ENCODE measurements around the gene SELENOS.

SELENOS gene

DNA sequence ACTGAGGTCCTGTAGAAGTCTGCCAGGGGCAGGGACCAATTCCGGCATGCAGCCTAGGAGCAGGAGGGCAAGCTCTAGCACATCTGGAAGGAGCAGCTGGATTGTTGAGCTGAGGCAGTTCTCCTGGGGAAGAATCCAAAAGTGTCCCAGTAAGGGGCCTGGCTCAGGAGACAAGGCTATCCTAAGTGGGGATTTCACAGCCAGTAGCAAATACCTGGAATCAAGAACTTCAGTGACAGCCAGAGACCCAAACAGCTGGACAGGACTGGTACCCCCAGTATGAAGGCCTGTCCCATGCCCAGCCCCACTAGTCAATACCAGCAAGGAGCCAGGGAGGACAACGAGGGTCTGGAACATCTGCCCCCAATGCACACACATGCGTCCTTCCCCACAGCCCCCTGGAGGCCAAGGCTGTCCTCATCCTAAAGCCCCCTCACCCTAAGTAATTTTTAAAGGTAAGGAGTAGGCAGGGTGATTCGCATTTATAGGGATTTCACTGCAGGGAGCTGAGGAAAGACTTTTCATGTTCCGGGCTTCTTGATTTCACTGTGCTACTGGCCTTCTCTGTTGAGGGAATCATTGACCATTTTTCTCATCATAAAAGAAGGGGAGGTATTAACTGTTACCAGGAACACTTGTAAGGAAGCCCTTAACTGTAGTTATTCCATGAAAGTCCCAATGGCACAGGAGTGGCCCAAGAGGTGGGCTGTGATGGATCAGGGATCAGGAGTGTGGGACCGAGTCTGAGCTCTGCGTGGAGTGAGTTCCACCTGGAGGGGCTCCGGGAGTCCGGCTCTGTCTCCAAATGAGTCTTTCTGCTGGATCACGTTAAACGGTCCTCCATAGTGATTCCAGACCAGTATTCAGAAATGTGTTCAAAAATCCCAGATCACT, 22.9 kb downstream of the SELENOS start:
- Histone ChIP-seq H3K18ac (ENCODE audit: low read length) (no peak overlapping the region), H2BK120ac (ENCODE audit: low read depth, low read length) (no peak overlapping the region), H3K23ac (ENCODE audit: low read length) (no peak overlapping the region), H3K36me3 (ENCODE audit: control insufficient read depth, insufficient read depth, low read length) (no peaks in the 10 kb centered on the region), H3K27ac (ENCODE audit: low read depth, low read length) (no peak overlapping the region), H2BK15ac (replicated peaks; ENCODE audit: low read depth) (no peak overlapping the region), H2BK5ac (ENCODE audit: low read length) (no peak overlapping the region), H3K4me3 (ENCODE audit: low read length) (no peak overlapping the region), H3K4me1 (ENCODE audit: control insufficient read depth, low read depth, low read length) (peaks cover 3% of the 10 kb centered on the region), H3K4me2 (ENCODE audit: low read length) (no peak overlapping the region), H3K9ac (ENCODE audit: low read length) (no peak overlapping the region), H3K27me3 (ENCODE audit: insufficient read depth, low read length, poor library complexity) (no peaks in the 10 kb centered on the region), H3K56ac (ENCODE audit: low read length) (no peak overlapping the region), H3K79me2 (ENCODE audit: control insufficient read depth, insufficient read depth, low read length) (peaks cover 14% of the 10 kb centered on the region), H3K4ac (ENCODE audit: low read depth, low read length) (no peak overlapping the region), H4K8ac (ENCODE audit: low read depth, low read length) (no peak overlapping the region), H4K5ac (ENCODE audit: low read length) (no peak overlapping the region), H2AK5ac (ENCODE audit: low read length) (no peak overlapping the region), H3K79me1 (ENCODE audit: low read length) (peaks cover 8% of the 10 kb centered on the region)
- no peak for DNase-seq
- no CpG with 5 or more reads among the region's 11 CpGs for WGBS (ENCODE audit: extremely low coverage, insufficient coverage, low lambda C conversion rate)

DNA sequence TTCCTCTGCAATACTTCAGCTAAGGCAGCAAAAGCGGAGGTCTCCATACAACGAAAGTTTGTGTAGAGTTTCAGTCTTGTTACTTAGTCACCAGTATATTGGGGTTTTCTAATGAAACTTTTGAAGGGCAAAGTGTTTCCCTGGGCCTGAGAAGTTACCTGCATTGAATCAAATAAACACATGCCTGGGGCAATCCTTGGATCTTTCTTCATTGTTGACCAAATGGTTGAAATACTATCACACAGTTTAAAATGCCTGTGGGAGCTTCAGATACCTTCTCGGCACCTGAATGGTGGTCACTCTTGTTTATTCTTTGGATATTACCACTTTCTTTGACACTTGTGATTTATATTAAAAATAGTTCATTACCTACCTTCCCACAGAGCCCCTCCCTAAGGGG, 24.4 kb downstream of the SELENOS start:
- Histone ChIP-seq H3K79me2 (ENCODE audit: control insufficient read depth, insufficient read depth, low read length) (peaks cover 26% of the 10 kb centered on the region), H3K9ac (ENCODE audit: low read length) (peak overlapping the region; percentile 86), H4K5ac (ENCODE audit: low read length) (no peak overlapping the region), H2BK15ac (replicated peaks; ENCODE audit: low read depth) (no peak overlapping the region), H3K27ac (ENCODE audit: low read depth, low read length) (no peak overlapping the region), H3K79me1 (ENCODE audit: low read length) (peaks cover 12% of the 10 kb centered on the region), H3K23ac (ENCODE audit: low read length) (no peak overlapping the region), H2BK5ac (ENCODE audit: low read length) (no peak overlapping the region), H2AK5ac (ENCODE audit: low read length) (no peak overlapping the region), H3K27me3 (ENCODE audit: insufficient read depth, low read length, poor library complexity) (no peaks in the 10 kb centered on the region), H3K4me1 (ENCODE audit: control insufficient read depth, low read depth, low read length) (peaks cover 3% of the 10 kb centered on the region), H3K18ac (ENCODE audit: low read length) (peak overlapping the region; percentile 29), H3K36me3 (ENCODE audit: control insufficient read depth, insufficient read depth, low read length) (no peaks in the 10 kb centered on the region), H3K4me2 (ENCODE audit: low read length) (peak overlapping the region; percentile 73), H3K56ac (ENCODE audit: low read length) (no peak overlapping the region), H3K4me3 (ENCODE audit: low read length) (no peak overlapping the region), H4K8ac (ENCODE audit: low read depth, low read length) (no peak overlapping the region), H3K4ac (ENCODE audit: low read depth, low read length) (no peak overlapping the region), H2BK120ac (ENCODE audit: low read depth, low read length) (no peak overlapping the region)
- DNase-seq = no peak
- no CpG with 5 or more reads among the region's 3 CpGs for WGBS (ENCODE audit: extremely low coverage, insufficient coverage, low lambda C conversion rate)

DNA sequence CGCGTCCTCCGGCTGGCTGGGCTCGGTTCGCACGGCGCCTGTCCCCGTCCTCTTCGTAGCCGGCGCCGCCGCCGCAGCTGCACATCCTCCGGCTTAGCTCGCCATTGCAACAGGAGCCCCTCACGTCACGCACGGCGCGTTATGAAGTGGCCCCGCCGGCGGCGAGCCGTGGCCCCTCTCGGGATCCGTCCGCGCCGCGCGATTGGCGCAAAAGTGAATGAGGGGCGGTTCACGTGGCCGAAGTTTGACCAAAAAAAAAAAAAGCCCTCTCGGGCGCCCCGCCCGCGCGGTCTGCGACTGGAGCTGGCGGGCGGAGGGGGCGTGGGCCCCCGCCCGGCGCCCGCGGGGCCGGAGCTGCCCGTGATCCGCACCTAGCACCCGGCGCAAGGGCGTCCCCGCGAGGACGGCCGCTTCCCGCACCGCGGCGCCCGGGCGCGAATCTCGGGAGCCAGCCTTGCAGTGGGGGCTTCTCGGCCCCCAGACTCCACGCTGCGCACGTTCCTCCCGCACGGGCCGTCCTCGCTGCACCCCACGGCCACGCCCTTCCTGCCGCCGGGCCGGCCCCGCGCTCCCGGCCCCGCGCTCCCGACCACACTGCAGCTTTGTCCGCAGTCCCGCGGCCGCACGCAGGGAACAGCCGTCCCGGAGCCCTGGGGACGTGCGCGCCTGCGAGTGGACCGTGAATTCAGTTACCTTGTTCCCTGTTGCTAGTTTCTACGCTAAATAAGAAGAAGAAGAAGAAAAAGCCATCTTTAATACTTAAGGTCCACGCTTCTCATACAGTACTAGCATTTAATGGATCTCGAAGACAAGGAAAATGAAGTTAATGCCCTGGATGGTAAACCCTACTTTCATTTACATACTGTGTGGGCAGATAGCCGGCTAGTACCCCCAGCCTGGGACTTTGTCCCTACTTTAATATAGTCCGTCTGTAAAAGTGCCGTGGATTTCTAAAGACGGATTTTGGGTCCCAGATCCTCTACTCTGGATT, 25.2 kb downstream of the SELENOS start, which contains the start of gene CHSY1:
Gene CHSY1, minus strand, starts transcription at position 219 of the 991 bp plus-strand sequence. CDS start 592 bp downstream, outside the sequence.
- Histone ChIP-seq H3K18ac (ENCODE audit: low read length) (peak within 1 kb of the TSS; percentile 81), H3K4me3 (ENCODE audit: low read length) (peak within 1 kb of the TSS; percentile 81), H3K79me2 (ENCODE audit: control insufficient read depth, insufficient read depth, low read length) (peaks cover 33% of the 10 kb centered on the region), H3K36me3 (ENCODE audit: control insufficient read depth, insufficient read depth, low read length) (no peaks in the 10 kb centered on the region), H3K27me3 (ENCODE audit: insufficient read depth, low read length, poor library complexity) (no peaks in the 10 kb centered on the region), H2AK5ac (ENCODE audit: low read length) (no peak within 1 kb of the TSS), H3K56ac (ENCODE audit: low read length) (peak within 1 kb of the TSS; percentile 97), H3K23ac (ENCODE audit: low read length) (peak within 1 kb of the TSS; percentile 59), H3K79me1 (ENCODE audit: low read length) (peaks cover 18% of the 10 kb centered on the region), H3K4me1 (ENCODE audit: control insufficient read depth, low read depth, low read length) (peaks cover 3% of the 10 kb centered on the region), H3K4me2 (ENCODE audit: low read length) (peak within 1 kb of the TSS; percentile 94), H3K27ac (ENCODE audit: low read depth, low read length) (peak within 1 kb of the TSS; percentile 31), H2BK120ac (ENCODE audit: low read depth, low read length) (no peak within 1 kb of the TSS), H4K8ac (ENCODE audit: low read depth, low read length) (peak within 1 kb of the TSS; percentile 57), H3K4ac (ENCODE audit: low read depth, low read length) (peak within 1 kb of the TSS; percentile 84), H4K5ac (ENCODE audit: low read length) (no peak within 1 kb of the TSS), H2BK5ac (ENCODE audit: low read length) (no peak within 1 kb of the TSS), H3K9ac (ENCODE audit: low read length) (peak within 1 kb of the TSS; percentile 87), H2BK15ac (replicated peaks; ENCODE audit: low read depth) (no peak within 1 kb of the TSS)
- peak; percentile 86 for DNase-seq
- no CpG with 5 or more reads among the region's 108 CpGs for WGBS (ENCODE audit: extremely low coverage, insufficient coverage, low lambda C conversion rate)

DNA sequence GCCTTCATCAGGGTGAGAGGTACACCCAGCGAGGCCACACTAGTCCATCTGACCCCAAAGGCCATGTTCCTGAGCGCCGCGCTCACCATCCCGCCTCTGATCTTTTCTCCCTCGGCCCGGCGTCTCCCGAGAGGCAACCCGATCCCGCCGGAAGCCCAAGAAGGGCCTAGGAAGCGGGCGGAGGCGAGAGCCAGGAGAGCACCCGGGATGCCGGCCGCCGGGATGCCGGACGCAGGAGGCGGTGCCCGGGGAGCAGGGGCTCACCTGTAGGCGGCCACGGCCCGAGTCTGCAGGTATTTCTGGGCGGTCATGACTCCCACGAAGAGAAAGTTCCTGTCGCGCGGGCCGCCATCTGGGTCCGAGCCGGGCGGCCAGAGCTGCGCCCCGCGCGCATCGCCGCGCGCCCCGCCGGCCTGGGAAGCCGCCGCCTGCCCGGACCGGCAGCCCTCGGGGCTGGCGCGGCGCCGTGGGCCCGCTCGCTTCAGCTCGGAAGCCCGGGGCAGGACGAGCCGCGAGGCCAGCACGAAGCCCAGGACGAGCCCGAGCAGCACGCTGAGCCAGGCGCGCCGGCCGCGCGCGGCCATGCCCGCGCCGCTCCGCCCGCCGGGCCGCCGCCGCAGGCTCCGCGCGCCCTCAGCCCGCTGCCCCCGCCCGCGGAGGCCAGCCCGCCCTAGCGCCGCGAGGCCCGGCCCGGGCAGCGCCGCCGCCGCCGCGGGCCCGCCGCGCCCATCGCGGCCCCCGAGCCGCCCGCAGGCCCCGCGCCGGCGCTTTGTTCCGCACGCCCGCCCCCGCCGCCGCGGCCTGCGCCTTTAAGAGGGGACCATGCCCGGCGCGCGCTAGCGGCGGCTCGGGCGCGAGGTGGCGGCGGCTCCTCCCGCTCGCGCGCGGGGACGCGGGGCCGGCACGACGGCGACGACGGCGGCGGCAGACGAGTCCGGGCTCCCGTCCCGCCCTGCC, 26.1 kb downstream of the SELENOS start:
- Histone ChIP-seq H2BK15ac (replicated peaks; ENCODE audit: low read depth) (no peak overlapping the region), H2BK120ac (ENCODE audit: low read depth, low read length) (no peak overlapping the region), H4K8ac (ENCODE audit: low read depth, low read length) (no peak overlapping the region), H3K4ac (ENCODE audit: low read depth, low read length) (peak overlapping the region; percentile 84), H3K18ac (ENCODE audit: low read length) (peak overlapping the region; percentile 81), H3K79me1 (ENCODE audit: low read length) (peaks cover 18% of the 10 kb centered on the region), H3K4me2 (ENCODE audit: low read length) (peak overlapping the region; percentile 94), H2BK5ac (ENCODE audit: low read length) (no peak overlapping the region), H3K36me3 (ENCODE audit: control insufficient read depth, insufficient read depth, low read length) (no peaks in the 10 kb centered on the region), H3K23ac (ENCODE audit: low read length) (peak overlapping the region; percentile 59), H3K27ac (ENCODE audit: low read depth, low read length) (peak overlapping the region; percentile 3), H3K27me3 (ENCODE audit: insufficient read depth, low read length, poor library complexity) (no peaks in the 10 kb centered on the region), H3K9ac (ENCODE audit: low read length) (peak overlapping the region; percentile 87), H3K4me3 (ENCODE audit: low read length) (peak overlapping the region; percentile 81), H3K4me1 (ENCODE audit: control insufficient read depth, low read depth, low read length) (peaks cover 3% of the 10 kb centered on the region), H3K56ac (ENCODE audit: low read length) (peak overlapping the region; percentile 97), H4K5ac (ENCODE audit: low read length) (no peak overlapping the region), H2AK5ac (ENCODE audit: low read length) (no peak overlapping the region), H3K79me2 (ENCODE audit: control insufficient read depth, insufficient read depth, low read length) (peaks cover 42% of the 10 kb centered on the region)
- WGBS (ENCODE audit: extremely low coverage, insufficient coverage, low lambda C conversion rate) = no CpG with 5 or more reads among the region's 150 CpGs
- DNase-seq = peak; percentile 70

DNA sequence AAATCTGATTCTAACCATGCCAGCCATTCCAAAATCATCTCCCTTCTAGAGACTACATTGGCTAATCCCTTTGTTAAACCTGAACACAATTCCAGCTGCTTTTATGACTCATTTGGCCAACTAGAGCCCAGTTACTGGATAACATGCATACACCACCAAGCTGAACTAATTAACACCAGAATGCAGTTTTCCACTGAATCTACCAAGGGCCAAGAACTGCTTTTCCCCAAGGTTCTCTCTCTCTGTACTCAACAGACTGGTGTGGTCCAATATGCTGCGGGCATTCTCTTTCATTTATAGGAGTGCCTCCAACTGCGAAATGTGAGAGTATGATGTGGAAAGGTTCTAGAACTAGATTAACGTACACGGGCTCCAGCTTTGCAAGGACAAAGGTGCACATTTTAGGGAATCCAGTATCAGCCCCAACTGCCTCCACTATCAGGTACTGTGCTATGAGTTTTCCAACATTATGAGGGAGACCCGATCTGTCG, 26.9 kb downstream of the SELENOS start:
- no peak overlapping the region for H3K4ac ChIP-seq (ENCODE audit: low read depth, low read length)
- H3K4me2 ChIP-seq (ENCODE audit: low read length) = peak overlapping the region; percentile 94
- no peak overlapping the region for H3K27ac ChIP-seq (ENCODE audit: low read depth, low read length)

More for the DNA sequence above, 26.9 kb downstream of the SELENOS start:
- Histone ChIP-seq H2BK120ac (ENCODE audit: low read depth, low read length) (no peak overlapping the region), H3K4me3 (ENCODE audit: low read length) (peak overlapping the region; percentile 81), H3K23ac (ENCODE audit: low read length) (no peak overlapping the region), H3K18ac (ENCODE audit: low read length) (peak overlapping the region; percentile 81), H2AK5ac (ENCODE audit: low read length) (no peak overlapping the region), H3K79me1 (ENCODE audit: low read length) (peaks cover 18% of the 10 kb centered on the region), H3K27me3 (ENCODE audit: insufficient read depth, low read length, poor library complexity) (no peaks in the 10 kb centered on the region), H3K9ac (ENCODE audit: low read length) (peak overlapping the region; percentile 87), H3K79me2 (ENCODE audit: control insufficient read depth, insufficient read depth, low read length) (peaks cover 48% of the 10 kb centered on the region), H2BK5ac (ENCODE audit: low read length) (no peak overlapping the region), H2BK15ac (replicated peaks; ENCODE audit: low read depth) (no peak overlapping the region), H4K5ac (ENCODE audit: low read length) (no peak overlapping the region), H3K4me1 (ENCODE audit: control insufficient read depth, low read depth, low read length) (peaks cover 3% of the 10 kb centered on the region), H4K8ac (ENCODE audit: low read depth, low read length) (no peak overlapping the region), H3K36me3 (ENCODE audit: control insufficient read depth, insufficient read depth, low read length) (no peaks in the 10 kb centered on the region), H3K56ac (ENCODE audit: low read length) (peak overlapping the region; percentile 86)
- no CpG with 5 or more reads among the region's 6 CpGs for WGBS (ENCODE audit: extremely low coverage, insufficient coverage, low lambda C conversion rate)
- no peak for DNase-seq

Measured in mesendoderm (in vitro differentiated cells).